SH-SY5Y (cell line): ENCODE results near the gene TSGA10IP.
A peak's percentile ranks its signal among the peaks of the same experiment; 100 is the strongest.

Experiments used
- GATA2 ChIP-seq: IDR thresholded peaks from 2 replicates; pipeline ENCODE4 v1.6.1; 2011; ENCODE audit warnings: mild to moderate bottlenecking, low read depth, low read length
- GATA3 ChIP-seq: IDR thresholded peaks from 2 replicates; pipeline ENCODE4 v1.6.1; 2011; ENCODE audit warnings: low read depth, mild to moderate bottlenecking, low read length, moderate library complexity

Gene TSGA10IP

GRCh38 chr11:65921876-65922275 is 23.4 kb upstream of the TSGA10IP start:
- no peak for TF ChIP-seq GATA3
- no peak for TF ChIP-seq GATA2

- TF ChIP-seq GATA3 (no peak), GATA2 (no peak)
Measured at GRCh38 chr11:65922565-65922964, 22.7 kb upstream of the TSGA10IP start.

DNA sequence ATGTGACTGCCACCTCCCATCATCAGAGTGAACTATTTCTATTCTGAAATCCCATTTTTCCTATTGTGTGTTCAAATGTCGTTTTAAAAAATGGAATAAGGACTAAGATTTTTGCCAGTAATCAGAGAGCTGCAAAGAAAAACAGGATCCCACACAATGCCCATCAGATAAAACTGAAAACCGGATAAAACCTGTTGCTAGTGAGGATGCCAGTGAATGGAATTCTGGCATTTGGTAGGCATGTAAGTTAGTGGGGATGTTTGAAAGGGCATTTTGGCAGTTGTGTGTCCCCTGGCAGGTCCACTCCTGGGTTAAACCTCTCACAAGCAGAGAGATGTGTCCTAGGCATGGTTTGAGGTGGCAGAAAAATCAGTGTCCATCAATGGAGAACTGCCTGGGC is 19.9 kb upstream of the TSGA10IP start:
- TF ChIP-seq GATA2 (peak; percentile 18; the same call in 1 of the 2 replicates), GATA3 (no peak)

DNA sequence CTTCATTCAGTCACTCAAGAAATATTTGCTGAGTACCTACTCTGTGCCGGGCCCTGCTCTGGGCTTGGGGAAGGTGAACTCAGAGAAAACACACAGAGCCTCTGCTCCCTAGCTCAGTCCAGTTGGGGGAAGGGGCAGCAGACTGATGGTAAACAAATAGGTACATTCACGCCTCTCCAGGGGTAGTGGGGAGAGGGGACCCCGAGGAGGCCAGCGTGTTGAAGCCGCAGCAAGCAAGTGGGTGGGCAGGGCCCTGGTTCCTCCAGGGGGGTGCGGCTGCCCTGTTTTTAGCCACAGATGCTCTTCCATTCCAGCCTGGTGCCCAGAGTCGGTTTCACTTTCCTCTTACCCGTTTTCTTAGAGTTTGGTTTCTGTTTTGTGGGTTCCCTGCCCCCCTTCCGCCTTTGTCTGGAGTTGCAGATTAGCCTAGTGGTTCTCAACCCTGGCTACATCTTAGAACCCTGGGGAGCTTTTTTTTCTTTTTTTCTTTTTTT is 17.3 kb upstream of the TSGA10IP start:
- TF ChIP-seq GATA2 (no peak), GATA3 (no peak)

GRCh38 chr11:65928667-65929066 is 16.6 kb upstream of the TSGA10IP start:
- TF ChIP-seq GATA3 (no peak), GATA2 (no peak)

DNA sequence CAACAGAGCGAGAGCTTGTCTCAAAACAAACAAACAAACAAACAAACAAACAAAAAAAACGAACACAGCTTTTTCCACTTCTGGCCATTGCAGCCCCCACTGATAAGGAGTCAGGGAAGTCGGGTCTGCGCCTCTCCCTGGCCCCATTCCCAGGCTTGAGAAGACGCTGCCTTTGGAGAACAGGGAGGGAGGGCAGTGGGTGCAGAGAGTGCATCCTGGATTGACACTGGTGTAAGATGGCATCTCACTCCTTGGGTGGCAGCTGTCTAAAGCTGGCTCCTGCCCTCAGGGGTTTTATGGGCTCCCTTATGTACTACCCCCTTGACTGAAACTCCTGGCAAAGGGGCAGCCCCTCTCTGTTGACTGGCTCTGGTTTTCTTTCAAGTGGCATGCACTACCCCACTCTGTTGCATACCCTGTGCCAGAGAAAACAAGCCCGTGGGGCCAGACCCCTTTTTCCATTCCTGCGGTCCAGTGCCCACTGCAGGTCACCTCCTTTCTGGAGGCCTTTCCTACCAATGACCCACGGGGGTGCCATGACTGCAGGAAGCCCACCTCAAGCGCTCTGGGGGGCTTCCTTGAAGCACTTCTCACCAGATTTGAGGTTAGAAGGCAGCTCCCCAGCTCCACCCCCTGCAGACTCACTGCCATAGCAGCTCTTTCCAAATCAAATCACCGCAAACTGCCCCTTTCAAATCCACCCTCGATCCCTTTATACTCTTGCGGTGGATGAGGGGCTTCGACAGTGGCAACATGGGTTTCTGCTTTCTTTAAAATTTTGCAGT is 13.3 kb upstream of the TSGA10IP start:
- TF ChIP-seq GATA2 (no peak), GATA3 (no peak)

DNA sequence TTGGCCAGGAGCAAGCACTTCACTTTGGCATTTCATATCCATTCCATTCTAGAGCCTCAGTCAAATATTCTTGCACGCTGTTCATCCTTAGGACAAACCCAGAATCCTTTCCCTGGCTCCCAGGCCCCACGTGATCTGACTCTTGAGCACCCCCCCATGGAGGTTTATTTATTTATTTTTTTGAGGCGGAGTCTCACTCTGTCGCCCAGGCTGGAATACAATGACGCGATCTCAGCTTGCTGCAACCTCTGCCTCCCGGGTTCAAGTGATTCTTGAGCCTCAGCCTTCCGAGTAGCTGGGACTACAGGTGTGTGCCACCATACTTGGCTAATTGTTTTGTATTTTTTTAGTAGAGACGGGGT is 12.7 kb upstream of the TSGA10IP start:
- no peak for TF ChIP-seq GATA3

DNA sequence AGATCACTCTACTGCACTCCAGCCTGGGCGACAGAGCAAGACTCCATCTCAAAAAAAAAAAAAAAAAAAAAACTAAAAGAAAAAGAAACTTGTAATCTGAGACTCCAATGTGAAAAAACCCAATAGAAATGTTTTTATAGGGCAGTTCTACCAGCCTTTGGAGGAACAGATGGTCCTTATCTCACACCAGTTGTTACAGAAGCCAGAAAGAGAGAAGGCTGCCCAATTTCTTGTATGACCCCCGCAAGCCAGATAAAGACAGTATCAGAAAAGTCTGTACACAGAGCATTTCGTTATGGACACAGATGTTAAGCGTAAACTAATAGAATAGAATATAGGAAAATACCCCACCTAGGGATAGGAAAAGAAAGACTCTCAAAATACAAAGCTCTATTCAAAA is 11.3 kb upstream of the TSGA10IP start:
- no peak for TF ChIP-seq GATA3
- no peak for TF ChIP-seq GATA2

DNA sequence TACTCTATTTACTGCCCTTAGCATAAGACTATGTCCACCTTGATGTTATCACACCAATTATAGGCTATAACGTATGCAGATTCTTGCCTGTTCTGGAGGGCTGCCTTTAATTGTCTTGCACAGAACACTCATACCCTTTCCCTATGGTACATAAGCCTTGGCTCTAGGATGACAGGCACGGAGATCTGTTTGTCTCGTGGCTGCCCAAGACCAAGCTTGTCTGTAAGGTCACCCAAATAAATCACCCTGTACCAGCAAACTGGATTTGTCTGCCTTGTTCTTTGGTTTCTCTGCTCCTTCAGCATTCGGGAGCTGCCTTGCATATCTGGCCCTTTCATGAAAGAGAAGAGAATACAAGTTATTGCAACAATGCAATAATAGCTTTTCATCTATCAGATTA is 7.5 kb upstream of the TSGA10IP start:
- TF ChIP-seq GATA3 (no peak), GATA2 (no peak)

GRCh38 chr11:65941720-65942310 is 3.5 kb upstream of the TSGA10IP start:
- no peak for TF ChIP-seq GATA2
- no peak for TF ChIP-seq GATA3

DNA sequence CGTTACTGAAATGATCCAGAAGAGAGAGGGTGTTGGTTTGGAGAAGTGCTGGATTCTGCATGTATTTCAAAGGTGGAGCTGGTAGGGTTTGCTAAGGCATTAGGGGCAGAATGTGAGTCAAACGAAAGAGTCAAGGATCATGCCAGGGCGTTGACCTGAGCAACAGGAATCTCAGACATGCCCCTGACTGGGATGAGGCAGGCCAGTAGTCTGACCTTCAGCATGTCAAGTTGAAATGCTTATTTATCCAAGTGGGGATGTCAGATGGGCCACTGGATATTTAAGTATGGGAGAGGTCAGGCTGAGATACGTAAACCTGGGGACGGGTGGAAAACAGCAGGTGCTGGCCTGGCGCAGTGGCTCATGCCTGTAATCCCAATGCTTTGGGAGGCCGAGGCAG is 2.7 kb upstream of the TSGA10IP start:
- TF ChIP-seq GATA3 (no peak), GATA2 (no peak)

- TF ChIP-seq GATA3 = no peak
- TF ChIP-seq GATA2 = no peak
Measured at GRCh38 chr11:65944191-65944590, 1.1 kb upstream of the TSGA10IP start.

DNA sequence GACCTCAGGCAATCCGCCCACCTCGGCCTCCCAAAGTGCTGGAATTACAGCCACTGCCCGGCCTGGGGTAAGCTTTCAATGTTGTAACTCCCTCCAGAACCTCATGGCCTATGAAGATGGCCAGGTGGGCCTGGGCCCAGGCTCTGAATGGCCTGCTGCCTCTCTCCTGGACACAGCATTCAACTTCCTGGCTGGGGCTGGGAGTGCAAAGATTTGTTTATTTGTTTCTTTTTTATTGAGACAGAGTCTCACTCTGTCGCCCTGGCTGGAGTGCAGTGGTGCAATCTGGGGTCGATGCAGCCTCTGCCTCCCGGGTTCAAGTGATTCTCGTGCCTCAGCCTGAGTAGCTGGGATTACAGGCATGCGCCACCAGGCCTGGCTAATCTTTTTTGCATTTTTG is 513 bp upstream of the TSGA10IP start:
- TF ChIP-seq GATA2 = no peak
- no peak for TF ChIP-seq GATA3

- TF ChIP-seq GATA3 = no peak
- TF ChIP-seq GATA2 = no peak
Measured at GRCh38 chr11:65945941-65946558, 770 bp downstream of the TSGA10IP start.

- TF ChIP-seq GATA2 (no peak), GATA3 (no peak)
Measured at GRCh38 chr11:65946655-65947054, 1.4 kb downstream of the TSGA10IP start.
